ENCODE data around the gene BANF2.
"Not testable (repeated sequence)": the region's sequence is repeated elsewhere in the genome, so short reads cannot be mapped to it uniquely, and the experiment has no call there.

DNA sequence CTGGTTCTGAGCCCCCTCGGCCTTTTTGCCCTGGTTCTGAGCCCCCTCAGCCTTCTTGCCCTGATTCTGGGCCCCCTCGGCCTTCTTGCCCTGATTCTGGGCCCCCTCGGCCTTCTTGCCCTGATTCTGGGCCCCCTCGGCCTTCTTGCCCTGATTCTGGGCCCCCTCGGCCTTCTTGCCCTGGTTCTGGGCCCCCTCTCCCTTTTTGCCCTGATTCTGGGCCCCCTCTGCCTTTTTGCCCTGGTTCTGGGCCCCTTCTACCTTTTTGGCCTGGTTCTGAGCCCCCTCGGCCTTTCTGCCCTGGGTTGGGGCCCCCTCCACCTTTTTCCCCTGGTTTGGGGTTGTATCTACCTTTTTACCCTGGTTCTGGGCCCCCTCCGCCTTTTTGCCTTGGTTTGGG, 40.4 kb upstream of the BANF2 start:
- TF ChIP-seq, protein P1, sequence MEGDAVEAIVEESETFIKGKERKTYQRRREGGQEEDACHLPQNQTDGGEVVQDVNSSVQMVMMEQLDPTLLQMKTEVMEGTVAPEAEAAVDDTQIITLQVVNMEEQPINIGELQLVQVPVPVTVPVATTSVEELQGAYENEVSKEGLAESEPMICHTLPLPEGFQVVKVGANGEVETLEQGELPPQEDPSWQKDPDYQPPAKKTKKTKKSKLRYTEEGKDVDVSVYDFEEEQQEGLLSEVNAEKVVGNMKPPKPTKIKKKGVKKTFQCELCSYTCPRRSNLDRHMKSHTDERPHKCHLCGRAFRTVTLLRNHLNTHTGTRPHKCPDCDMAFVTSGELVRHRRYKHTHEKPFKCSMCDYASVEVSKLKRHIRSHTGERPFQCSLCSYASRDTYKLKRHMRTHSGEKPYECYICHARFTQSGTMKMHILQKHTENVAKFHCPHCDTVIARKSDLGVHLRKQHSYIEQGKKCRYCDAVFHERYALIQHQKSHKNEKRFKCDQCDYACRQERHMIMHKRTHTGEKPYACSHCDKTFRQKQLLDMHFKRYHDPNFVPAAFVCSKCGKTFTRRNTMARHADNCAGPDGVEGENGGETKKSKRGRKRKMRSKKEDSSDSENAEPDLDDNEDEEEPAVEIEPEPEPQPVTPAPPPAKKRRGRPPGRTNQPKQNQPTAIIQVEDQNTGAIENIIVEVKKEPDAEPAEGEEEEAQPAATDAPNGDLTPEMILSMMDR (IDR thresholded peaks at IDR 0.05): not testable (repeated sequence)
- not testable (repeated sequence) for TF ChIP-seq POLR2AphosphoS5 (IDR thresholded peaks at IDR 0.05); POLR2A (IDR thresholded peaks at IDR 0.05; ENCODE audit: low read depth)
